LNCaP clone FGC (cell line): Measurements from ENCODE around the gene CNOT4.
"Not testable (repeated sequence)": the region's sequence is repeated elsewhere in the genome, so short reads cannot be mapped to it uniquely, and the experiment has no call there.

Experiments
- DNase-seq: peaks from one replicate; pipeline ENCODE4 v3.0.0-alpha.2; 2011; ENCODE audit warnings: low read depth
- H3K4me3 ChIP-seq: 2 replicates; pipeline ENCODE4 v1.5.1; 2011; ENCODE audit warnings: mild to moderate bottlenecking, low read depth, low read length, control low read depth
- TF ChIP-seq, protein P1 (sequence below): IDR thresholded peaks from 2 replicates; pipeline ENCODE4 v1.5.1; 2012; ENCODE audit warnings: mild to moderate bottlenecking; ENCODE audit not compliant: control insufficient read depth, insufficient read depth; ENCODE audit errors: extremely low read depth

CNOT4 gene

DNA sequence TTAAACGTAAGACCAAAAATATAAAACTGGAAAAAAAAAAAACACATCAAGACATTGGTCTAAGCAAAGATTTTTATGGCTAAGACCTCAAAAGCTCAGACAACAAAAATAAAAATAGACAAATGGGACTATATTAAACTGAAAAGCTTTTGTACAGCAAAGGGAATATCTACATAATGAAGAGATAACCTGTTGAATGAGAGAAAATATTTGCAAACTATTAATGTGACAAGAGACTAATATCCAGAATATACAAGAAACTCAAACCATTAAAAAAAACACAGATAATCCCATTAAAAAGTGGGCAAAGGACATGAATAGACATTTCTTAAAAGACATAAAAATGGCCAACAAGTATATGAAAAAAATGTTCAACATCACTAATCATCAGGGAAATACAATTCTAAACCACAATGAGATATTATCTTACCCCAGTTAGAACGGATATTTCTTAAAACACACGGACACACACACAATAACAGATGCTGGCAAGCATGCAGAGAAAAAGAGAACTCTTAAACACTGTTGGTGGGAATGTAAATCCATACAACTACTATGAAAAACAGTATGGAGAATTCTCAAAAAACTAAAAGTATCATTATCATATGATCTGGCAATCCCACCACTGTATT lies 28.8 kb downstream of the CNOT4 start:
- DNase-seq: no peak
- TF ChIP-seq, protein P1, sequence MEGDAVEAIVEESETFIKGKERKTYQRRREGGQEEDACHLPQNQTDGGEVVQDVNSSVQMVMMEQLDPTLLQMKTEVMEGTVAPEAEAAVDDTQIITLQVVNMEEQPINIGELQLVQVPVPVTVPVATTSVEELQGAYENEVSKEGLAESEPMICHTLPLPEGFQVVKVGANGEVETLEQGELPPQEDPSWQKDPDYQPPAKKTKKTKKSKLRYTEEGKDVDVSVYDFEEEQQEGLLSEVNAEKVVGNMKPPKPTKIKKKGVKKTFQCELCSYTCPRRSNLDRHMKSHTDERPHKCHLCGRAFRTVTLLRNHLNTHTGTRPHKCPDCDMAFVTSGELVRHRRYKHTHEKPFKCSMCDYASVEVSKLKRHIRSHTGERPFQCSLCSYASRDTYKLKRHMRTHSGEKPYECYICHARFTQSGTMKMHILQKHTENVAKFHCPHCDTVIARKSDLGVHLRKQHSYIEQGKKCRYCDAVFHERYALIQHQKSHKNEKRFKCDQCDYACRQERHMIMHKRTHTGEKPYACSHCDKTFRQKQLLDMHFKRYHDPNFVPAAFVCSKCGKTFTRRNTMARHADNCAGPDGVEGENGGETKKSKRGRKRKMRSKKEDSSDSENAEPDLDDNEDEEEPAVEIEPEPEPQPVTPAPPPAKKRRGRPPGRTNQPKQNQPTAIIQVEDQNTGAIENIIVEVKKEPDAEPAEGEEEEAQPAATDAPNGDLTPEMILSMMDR: no peak
- no peak overlapping the region for H3K4me3 ChIP-seq

- TF ChIP-seq, protein P1: no peak
- DNase-seq: no peak
- H3K4me3 ChIP-seq: no peak overlapping the region
Observed at GRCh38 chr7:135475521-135475920, 34.4 kb downstream of the CNOT4 start.

DNA sequence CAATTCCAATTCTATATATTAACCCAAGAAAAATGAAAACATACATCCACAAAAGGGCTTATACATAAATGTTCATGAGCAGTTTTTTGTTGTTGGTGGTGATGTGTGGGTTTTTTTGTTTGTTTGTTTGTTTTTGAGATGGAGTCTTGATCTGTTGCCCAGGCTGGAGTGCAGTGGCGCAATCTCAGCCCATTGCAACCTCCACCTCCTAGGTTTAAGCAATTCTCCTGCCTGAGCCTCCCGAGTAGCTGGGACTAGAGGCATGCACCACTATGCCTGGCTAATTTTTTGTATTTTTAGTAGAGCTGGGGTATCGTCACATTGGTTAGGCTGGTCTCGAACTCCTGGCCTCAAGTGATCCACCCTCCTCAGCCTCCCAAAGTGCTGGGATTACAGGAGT lies 40.2 kb downstream of the CNOT4 start:
- not testable (repeated sequence) for H3K4me3 ChIP-seq, DNase-seq

GRCh38 chr7:135467207-135467711 lies 42.6 kb downstream of the CNOT4 start:
- no peak for DNase-seq
- TF ChIP-seq, protein P1: no peak
- H3K4me3 ChIP-seq: no peak overlapping the region

- DNase-seq: no peak
- H3K4me3 ChIP-seq: no peak overlapping the region
- TF ChIP-seq, protein P1: no peak
Observed at GRCh38 chr7:135466442-135467206, 43.3 kb downstream of the CNOT4 start.

DNA sequence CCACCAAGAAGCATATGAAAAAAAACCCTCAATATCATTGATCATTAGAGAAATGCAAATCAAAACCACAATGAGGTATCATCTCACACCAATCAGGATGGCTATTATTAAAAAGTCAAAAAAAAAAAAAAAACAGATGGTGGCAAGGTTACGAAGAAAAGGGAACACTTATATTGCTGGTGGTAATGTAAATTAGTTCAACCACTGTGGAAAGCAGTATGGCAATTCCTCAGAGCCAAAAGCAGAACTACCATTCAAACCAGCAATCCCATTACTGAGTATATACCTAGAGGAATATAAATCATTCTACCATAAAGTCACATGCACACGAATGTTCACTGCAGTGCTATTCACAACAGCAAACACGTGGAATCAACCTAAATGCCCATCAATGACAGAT lies 46.0 kb downstream of the CNOT4 start:
- TF ChIP-seq, protein P1: no peak
- DNase-seq: no peak

GRCh38 chr7:135459951-135460567 lies 49.8 kb downstream of the CNOT4 start:
- H3K4me3 ChIP-seq: no peak overlapping the region
- TF ChIP-seq, protein P1: no peak
- no peak for DNase-seq

More for the DNA sequence above, 46.0 kb downstream of the CNOT4 start:
- H3K4me3 ChIP-seq: no peak overlapping the region
